ENCODE data around the gene KCNJ16.

KCNJ16 gene

GRCh38 chr17:70047619-70048419, 27.2 kb upstream of the KCNJ16 start:
- TF ChIP-seq TAF1 (IDR thresholded peaks at IDR 0.05; ENCODE audit: borderline replicate concordance, low read depth, low read length) (no peak), POLR2AphosphoS5 (IDR thresholded peaks at IDR 0.05; ENCODE audit: low read depth, low read length) (no peak), POLR2A (IDR thresholded peaks at IDR 0.05; ENCODE audit: low read depth, low read length) (no peak)
- DNase-seq (ENCODE audit: insufficient read length) (no peak), FAIRE-seq (no peak)

GRCh38 chr17:70049801-70050591, 25.0 kb upstream of the KCNJ16 start:
- FAIRE-seq, result no peak
- DNase-seq (ENCODE audit: insufficient read length), result no peak

GRCh38 chr17:70050931-70051330, 24.1 kb upstream of the KCNJ16 start:
- no peak for FAIRE-seq

More at GRCh38 chr17:70049801-70050591, 25.0 kb upstream of the KCNJ16 start:
- TF ChIP-seq TAF1 (IDR thresholded peaks at IDR 0.05; ENCODE audit: borderline replicate concordance, low read depth, low read length), result no peak
- TF ChIP-seq POLR2A (IDR thresholded peaks at IDR 0.05; ENCODE audit: low read depth, low read length), result no peak
- TF ChIP-seq POLR2AphosphoS5 (IDR thresholded peaks at IDR 0.05; ENCODE audit: low read depth, low read length), result no peak

DNA sequence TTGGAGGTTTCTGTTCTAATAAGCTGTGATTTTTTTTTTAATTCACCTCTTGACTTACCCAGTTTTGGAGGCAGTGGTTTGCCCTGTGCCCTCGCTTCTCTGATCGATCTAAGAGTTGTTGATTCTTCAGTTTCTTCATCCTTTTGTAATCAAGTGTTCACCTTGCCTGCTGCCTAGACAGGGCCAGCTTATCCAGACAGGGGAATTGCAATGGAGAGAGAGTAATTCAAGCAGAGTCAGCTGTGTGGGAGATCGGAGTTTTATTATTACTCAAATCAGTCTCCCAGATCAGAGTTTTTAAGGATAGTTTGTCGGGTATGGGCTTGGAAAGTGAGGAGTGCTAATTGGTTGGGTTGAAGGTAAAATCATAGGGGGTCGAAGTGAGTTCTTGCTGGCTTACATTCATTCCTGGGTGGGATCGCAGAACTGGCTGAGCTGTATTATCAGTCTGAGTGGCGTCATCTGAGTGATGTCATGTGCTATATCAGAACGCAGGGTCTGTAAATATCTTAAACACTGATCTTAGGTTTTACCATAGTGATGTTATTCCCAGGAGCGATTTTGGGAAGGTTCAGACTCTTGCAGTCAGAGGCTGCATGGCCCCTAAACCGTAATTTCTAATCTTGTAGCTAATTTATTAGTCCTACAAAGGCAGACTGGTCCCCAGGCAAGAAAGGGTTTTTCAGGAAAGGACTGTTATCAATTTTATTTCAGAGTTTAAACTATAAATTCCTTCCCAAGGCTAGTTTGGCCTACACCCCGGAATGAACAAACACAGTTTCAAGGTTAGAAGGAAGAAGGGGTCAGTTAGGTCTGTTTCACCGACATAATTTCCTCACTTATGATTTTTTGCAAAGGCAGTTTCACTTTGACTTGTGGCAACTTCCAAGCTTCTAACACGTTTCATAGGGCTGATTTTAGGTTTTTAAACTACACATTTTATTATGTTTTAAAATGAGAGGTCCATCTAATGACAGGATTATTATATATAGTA, 21.5 kb upstream of the KCNJ16 start:
- TF ChIP-seq TAF1 (IDR thresholded peaks at IDR 0.05; ENCODE audit: borderline replicate concordance, low read depth, low read length) (no peak), POLR2AphosphoS5 (IDR thresholded peaks at IDR 0.05; ENCODE audit: low read depth, low read length) (no peak), POLR2A (IDR thresholded peaks at IDR 0.05; ENCODE audit: low read depth, low read length) (no peak)
- FAIRE-seq, result no peak

More at GRCh38 chr17:70050931-70051330, 24.1 kb upstream of the KCNJ16 start:
- no peak for DNase-seq (ENCODE audit: insufficient read length)
- TF ChIP-seq POLR2AphosphoS5 (IDR thresholded peaks at IDR 0.05; ENCODE audit: low read depth, low read length) (no peak), POLR2A (IDR thresholded peaks at IDR 0.05; ENCODE audit: low read depth, low read length) (no peak), TAF1 (IDR thresholded peaks at IDR 0.05; ENCODE audit: borderline replicate concordance, low read depth, low read length) (no peak)

DNA sequence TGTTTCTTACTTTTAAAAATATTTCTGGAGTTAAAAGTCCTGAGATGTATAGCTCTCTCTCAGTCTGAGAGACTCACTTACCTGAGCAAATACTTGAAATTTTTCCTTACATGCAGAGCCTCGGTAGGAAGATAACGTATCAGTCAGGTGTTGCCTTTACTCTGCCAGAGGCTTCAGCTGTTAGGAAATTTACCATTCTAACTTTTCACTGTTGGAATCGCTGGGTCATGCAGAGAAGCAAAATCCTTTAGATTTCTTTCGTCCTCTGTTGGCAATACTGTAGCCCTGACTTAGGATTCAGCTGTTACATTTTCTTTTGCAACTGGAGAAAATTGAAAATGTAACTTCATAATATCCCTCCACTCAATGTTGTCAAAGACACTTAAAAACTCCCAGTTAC, 20.0 kb upstream of the KCNJ16 start:
- no peak for TF ChIP-seq TAF1 (IDR thresholded peaks at IDR 0.05; ENCODE audit: borderline replicate concordance, low read depth, low read length)
- TF ChIP-seq POLR2AphosphoS5 (IDR thresholded peaks at IDR 0.05; ENCODE audit: low read depth, low read length), result no peak
- TF ChIP-seq POLR2A (IDR thresholded peaks at IDR 0.05; ENCODE audit: low read depth, low read length), result no peak
- FAIRE-seq, result no peak
- no peak for DNase-seq (ENCODE audit: insufficient read length)

More for the DNA sequence above, 21.5 kb upstream of the KCNJ16 start:
- no peak for DNase-seq (ENCODE audit: insufficient read length)

DNA sequence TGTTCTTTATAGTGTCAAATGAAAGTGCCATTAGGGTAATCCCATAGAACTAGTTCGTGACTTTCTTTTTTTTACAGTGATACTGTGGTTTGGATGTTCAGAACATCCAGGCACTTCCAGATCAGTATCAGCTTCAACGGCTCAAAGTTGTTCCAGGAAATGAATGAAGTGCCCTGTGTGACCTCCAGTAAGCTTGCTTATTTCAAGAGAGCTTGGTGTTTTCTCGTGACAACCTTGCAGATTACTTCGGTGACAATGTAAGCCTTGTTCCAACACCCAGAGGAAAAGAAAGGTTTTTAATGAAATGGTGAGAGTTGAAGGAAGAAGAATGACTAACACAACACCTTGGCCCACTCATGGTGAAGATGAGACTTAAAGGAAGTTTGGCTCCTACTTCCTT, 16.0 kb upstream of the KCNJ16 start:
- DNase-seq (ENCODE audit: insufficient read length) (no peak), FAIRE-seq (no peak)
- TF ChIP-seq POLR2A (IDR thresholded peaks at IDR 0.05; ENCODE audit: low read depth, low read length), result no peak

DNA sequence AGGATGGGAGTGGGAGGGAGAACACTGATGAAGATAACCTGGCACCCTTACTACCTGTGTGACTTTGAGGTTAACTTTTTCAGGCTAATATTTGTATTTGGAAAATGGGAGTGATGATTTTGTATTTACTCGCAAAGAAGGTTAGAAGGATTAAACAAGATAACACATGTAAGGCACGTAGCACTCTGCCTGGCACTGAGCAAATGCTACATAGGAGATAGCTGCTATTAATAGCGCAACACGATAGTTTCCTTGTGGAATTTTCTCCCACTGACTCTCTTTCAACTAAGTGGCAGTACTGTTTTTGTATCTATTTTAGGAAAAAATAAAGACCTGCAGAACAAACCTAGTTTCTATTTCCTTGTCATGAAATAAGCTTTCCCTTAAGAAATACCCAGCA, 15.4 kb upstream of the KCNJ16 start:
- DNase-seq (ENCODE audit: insufficient read length), result no peak
- no peak for FAIRE-seq
- TF ChIP-seq POLR2AphosphoS5 (IDR thresholded peaks at IDR 0.05; ENCODE audit: low read depth, low read length) (no peak), TAF1 (IDR thresholded peaks at IDR 0.05; ENCODE audit: borderline replicate concordance, low read depth, low read length) (no peak), POLR2A (IDR thresholded peaks at IDR 0.05; ENCODE audit: low read depth, low read length) (no peak)

GRCh38 chr17:70060415-70060814, 14.6 kb upstream of the KCNJ16 start:
- TF ChIP-seq POLR2A (IDR thresholded peaks at IDR 0.05; ENCODE audit: low read depth, low read length) (no peak), POLR2AphosphoS5 (IDR thresholded peaks at IDR 0.05; ENCODE audit: low read depth, low read length) (no peak), TAF1 (IDR thresholded peaks at IDR 0.05; ENCODE audit: borderline replicate concordance, low read depth, low read length) (no peak)
- FAIRE-seq, result no peak
- no peak for DNase-seq (ENCODE audit: insufficient read length)

GRCh38 chr17:70067134-70067533, 7.9 kb upstream of the KCNJ16 start:
- FAIRE-seq (no peak), DNase-seq (ENCODE audit: insufficient read length) (no peak)
- TF ChIP-seq POLR2A (IDR thresholded peaks at IDR 0.05; ENCODE audit: low read depth, low read length) (no peak), TAF1 (IDR thresholded peaks at IDR 0.05; ENCODE audit: borderline replicate concordance, low read depth, low read length) (no peak), POLR2AphosphoS5 (IDR thresholded peaks at IDR 0.05; ENCODE audit: low read depth, low read length) (no peak)

GRCh38 chr17:70070305-70071027, 4.6 kb upstream of the KCNJ16 start:
- TF ChIP-seq TAF1 (IDR thresholded peaks at IDR 0.05; ENCODE audit: borderline replicate concordance, low read depth, low read length) (no peak), POLR2AphosphoS5 (IDR thresholded peaks at IDR 0.05; ENCODE audit: low read depth, low read length) (no peak), POLR2A (IDR thresholded peaks at IDR 0.05; ENCODE audit: low read depth, low read length) (no peak)
- DNase-seq (ENCODE audit: insufficient read length) (no peak), FAIRE-seq (no peak)
